Stimulated activated CD4-positive, alpha-beta T cell treated with anti-CD3 and anti-CD28 coated beads, Interleukin-15, amount 100 ng/mL, for 24 hours (primary cell): ENCODE measurements around the gene ANO3.

Source experiments
- DNase-seq: peaks from one replicate; pipeline ENCODE4 v3.0.0-alpha.2; 2020

ANO3 gene

DNA sequence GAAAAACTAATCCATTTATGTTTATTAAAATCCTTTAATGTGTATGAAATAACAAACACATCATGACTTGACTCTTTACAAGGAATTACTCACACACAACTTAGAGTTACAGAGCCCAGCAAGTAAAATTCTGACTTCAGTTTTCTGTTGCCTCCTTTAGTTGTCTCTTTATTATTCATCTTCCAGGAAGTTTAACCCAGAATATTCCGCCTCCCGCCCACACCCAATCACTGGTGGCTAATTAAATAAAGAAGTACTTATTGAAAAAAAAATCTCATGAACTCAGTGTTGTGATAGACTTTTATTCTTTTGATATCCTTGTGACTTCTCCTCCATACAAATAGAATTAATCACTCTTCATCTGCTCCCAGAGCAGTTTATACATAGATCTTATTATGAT, 178.2 kb downstream of the ANO3 start:
- no peak for DNase-seq

- DNase-seq: no peak
These were observed 178.8 kb downstream of the ANO3 start for GRCh38 chr11:26510756-26511155.

GRCh38 chr11:26512196-26512595, 180.3 kb downstream of the ANO3 start:
- DNase-seq: no peak

GRCh38 chr11:26519469-26519868, 187.5 kb downstream of the ANO3 start:
- no peak for DNase-seq

DNA sequence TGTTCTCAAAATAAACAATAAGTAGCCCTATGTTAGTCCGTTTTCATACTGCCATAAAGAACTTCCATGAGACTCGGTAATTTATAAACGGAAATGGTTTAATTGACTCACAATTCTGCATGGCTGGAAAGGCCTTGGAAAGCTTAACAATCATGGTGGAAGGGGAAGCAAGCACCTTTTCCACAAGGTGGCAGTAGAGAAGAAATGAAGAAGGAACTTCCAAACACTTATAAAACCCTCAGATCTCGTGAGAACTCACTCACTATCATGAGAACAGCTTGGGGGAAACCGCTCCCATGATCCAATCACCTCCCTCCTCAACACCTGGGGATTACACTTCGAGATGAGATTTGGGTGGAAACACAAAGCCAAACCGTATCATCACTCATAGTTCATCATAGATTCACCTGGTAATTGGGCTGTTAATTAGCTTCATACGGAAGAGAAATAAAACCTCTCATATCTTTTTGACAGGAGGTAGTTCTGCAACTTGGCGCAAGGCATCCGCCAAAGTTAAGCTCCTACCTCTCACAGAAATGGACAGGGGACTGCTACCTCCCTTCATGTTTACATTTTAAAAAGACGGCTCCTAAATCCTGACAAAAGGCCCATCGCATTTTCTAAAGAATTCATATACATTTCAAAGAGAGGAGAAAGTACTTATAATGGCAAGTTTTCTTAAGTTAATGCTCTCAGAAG, 191.1 kb downstream of the ANO3 start:
- no peak for DNase-seq

DNA sequence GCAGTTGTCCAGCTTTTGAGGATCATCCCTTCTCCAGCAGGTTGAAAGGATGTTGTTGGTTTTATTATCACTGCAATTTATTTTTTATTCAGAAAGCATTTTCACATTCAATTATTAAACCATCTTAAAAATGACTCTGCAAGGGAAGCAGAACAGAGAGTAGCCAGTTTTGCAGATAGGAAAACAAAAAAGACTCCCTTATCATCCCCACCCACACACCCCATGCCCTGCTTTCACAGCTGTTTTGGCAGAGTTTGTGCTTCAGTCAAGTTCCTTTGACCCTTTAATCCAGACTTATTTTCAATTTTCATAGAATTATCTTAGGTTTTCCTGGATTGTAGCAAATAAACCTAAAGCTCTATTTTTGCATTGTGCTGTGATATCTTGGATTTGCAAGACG, 195.8 kb downstream of the ANO3 start:
- DNase-seq: no peak

- DNase-seq: no peak
These were observed 205.4 kb downstream of the ANO3 start for GRCh38 chr11:26537341-26537740.

GRCh38 chr11:26539517-26539916, 207.6 kb downstream of the ANO3 start:
- no peak for DNase-seq

DNA sequence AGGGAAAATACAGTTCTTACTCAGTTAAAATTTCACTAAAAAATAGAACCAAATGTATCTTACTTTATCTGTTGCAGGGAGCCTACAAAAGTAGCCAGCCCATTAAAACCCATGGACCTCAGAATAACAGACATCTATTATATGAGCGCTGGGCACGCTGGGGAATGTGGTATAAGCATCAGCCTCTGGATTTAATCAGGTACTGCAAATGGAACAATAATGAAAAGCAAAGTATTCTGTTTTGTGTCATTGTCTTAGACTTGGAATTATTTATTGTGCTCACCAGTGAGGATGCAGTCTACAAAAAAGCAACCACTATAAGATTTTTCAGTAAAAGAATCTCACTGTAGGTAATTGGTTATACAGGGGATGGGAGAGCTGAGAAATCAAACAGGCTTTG, 209.9 kb downstream of the ANO3 start:
- no peak for DNase-seq

DNA sequence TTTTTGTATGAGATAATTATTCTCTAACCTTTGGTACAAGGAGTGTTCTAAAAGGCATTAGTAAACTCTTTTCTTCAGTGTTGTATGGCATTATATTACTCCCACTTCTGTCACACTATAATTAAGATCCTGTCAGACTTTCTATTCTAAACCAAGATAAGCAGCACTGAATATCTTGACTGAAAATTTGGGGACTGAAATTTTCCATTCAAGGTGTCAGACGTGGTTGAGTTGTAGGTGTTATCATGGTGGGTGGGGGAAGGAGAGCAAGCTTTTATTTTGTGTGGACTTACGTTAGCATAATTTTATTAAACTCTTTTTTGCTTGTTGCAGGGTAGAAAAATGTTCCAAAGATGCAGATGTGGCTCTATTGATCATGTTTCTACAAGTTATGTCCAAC, 217.2 kb downstream of the ANO3 start:
- no peak for DNase-seq

DNA sequence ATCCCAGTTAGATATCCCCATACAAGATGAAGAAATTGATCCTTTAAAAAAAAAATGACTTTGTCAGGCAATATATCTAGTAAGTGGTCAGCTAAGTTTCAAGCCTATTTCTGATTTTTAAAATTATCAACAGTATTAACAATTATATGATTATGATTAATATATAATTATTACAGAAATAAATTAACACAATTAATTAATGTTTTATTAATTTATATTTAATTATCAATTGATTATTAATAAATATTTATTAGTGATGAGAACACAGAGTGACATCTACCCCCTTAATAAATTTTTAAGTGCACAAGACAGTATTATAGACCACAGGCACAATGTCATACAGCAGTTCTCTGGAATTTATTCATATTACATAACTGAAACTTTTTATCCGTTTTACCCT, 218.1 kb downstream of the ANO3 start:
- no peak for DNase-seq

- no peak for DNase-seq
These were observed 219.4 kb downstream of the ANO3 start for GRCh38 chr11:26551186-26551801.

DNA sequence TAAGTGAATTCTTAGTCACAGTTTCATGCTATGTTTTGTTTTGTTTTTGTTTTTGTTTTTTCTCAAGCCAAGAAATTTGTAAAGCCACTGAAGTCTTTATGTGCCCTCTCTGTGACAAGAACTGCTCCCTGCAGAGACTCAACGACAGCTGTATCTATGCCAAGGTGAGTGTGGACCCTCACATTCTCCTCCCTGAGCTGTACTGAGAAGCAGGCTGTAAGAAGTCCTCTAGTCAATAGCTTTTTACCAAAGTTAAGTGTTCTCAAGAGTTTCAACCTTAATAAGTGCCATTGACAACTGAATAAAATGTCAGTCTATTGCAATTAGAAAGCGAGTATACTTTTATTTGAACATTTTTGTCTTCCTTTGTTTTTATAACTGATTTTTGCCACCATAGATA, 221.3 kb downstream of the ANO3 start:
- DNase-seq: no peak

- DNase-seq: no peak
These were observed 222.5 kb downstream of the ANO3 start for GRCh38 chr11:26554455-26554854.

- no peak for DNase-seq
These were observed 224.7 kb downstream of the ANO3 start for GRCh38 chr11:26556582-26556981.

GRCh38 chr11:26557666-26558065, 225.7 kb downstream of the ANO3 start:
- no peak for DNase-seq

- no peak for DNase-seq
These were observed 226.3 kb downstream of the ANO3 start for GRCh38 chr11:26558190-26558589.

- no peak for DNase-seq
These were observed 237.7 kb downstream of the ANO3 start for GRCh38 chr11:26569646-26570045.

DNA sequence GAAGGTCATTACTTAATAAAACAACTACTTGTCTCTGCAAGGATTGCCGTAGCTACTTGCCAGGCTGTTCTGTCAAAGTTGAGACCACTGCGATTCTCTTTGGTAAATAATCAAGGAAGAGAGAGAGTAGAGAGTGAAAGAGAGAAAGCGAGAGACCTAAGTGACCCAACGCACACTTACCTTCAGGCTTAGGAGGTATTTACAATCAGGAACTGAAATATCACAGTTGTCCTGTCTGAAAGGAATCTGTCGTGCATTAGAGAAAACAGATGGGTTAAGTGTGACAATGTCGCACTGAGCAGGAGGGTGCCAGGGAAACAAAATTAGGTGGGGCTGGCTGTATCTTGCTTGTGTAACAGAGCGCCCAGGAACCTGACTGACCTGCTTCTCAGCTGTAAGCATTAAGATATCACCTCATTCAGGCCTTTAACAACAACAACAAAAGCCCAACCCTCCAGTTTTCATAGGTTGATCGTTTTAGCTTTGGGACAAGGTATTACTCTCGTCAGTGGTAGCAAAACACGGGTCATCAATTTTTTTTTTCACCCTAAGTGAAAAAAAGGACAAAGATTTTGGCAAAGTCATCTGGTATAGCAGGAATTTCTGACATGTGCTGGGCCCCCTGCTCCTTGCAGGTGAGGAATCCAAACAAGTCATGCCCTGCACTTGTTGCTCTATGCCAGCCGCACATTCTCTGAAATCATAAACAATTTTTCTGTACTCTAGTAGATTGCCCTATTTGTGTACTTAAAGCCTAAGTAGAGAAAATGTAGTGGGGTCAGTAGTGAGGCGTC, 240.1 kb downstream of the ANO3 start, which contains the start of gene MUC15:
MUC15 (minus strand) TSS at position 403 of the 794 bp plus-strand sequence. CDS start 5,169 bp downstream, outside the sequence.
- no peak for DNase-seq

- DNase-seq: no peak
These were observed 241.0 kb downstream of the ANO3 start for GRCh38 chr11:26572770-26573402.

DNA sequence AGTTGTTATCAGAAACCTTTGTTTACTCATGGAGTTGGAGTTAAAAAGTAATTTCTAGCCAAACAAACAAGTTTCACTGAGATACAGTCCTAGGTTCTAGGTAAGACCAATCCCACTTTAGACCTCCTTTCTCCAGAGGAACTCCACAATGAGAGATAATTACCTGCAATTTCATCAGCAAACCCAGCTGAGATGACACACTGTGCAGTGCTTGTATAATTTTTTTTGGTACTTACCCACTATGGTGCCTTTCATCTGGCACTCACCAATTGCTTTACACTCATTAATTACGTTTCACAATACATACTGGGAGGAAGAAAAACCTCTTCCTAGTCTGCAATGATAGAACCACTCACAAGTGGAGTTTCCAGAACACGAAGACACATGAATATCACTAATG, 242.0 kb downstream of the ANO3 start:
- DNase-seq: no peak

DNA sequence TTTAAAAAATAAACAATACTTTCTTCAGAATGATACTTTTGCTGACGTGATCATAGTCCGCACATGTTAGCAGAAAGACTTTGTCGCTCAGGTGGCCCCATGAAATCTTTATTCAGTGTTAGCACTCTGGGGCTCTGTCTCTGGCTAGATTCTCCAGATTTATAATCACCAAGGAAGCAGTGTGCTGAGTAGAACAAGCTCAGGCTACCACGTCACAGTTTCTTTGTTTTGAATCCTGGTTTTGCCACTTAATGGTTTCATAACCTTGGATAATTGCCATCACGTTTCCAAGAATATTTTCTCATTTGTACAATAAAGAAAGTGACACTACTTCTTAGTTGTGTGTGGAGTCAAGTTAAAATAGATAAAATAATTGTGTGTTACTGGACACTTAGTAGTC, 244.0 kb downstream of the ANO3 start:
- no peak for DNase-seq

DNA sequence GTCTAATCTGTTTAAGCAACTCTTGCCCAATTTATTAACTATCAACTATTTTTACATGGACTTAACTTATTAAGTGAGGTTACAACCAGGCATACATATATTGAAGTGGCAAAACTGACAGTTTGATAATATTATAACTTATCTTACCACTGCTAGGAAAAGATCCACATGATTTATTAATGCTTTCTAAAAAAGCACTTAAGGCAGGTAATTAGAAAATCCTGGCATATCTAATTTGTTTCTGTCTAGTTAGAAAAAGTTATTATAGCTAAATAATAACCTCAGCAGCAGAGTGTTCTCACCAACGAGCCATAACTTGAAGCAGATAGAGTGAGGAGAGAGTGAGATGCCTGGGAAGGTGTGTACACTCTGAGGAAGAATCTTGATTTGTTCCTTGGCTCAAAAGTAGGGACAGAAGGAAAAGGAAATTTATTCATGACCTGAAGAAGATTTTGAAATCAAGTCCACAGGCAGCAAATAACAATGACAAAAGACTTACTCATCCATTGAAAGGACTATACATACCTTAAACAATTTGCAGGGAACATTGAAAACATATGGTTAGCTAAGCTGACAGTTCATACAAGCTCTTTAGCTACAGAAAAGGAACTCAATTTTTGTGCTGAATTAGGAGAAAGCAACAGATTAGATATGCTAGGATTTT, 247.2 kb downstream of the ANO3 start:
- no peak for DNase-seq
